OCI-LY7 (cell line): ENCODE data around the gene TTC9C.

Experiments used
- CTCF ChIP-seq: fragments of 200-600 bp; sonication (generic); conservative IDR thresholded peaks from 2 replicates; pipeline ENCODE4 v1.5.1; 2014; ENCODE audit warnings: mild to moderate bottlenecking, antibody characterized with exemption, low read length, moderate library complexity, mixed read lengths
- EZH2phosphoT487 ChIP-seq: fragments of 200-600 bp; sonication (generic); IDR thresholded peaks from 2 replicates; pipeline ENCODE4 v1.6.1; 2018; ENCODE audit warnings: low read depth, borderline replicate concordance, mild to moderate bottlenecking, mixed run types, antibody characterized with exemption, low read length, moderate library complexity, mixed read lengths

- no peak for TF ChIP-seq EZH2phosphoT487
- TF ChIP-seq CTCF: no peak
Observed at GRCh38 chr11:62755086-62755615, 26.9 kb downstream of the TTC9C start.
